Forelimb muscle (tissue), 1 donor: ENCODE measurements around the gene SOD1. TPM values are rescaled to one million over a fixed set of nuclear protein-coding genes. Genes with fewer than 3 reads are reported as not detected.
"Not testable (repeated sequence)": the region's sequence is repeated elsewhere in the genome, so short reads cannot be mapped to it uniquely, and the experiment has no call there.

Source experiments
- DNase-seq: peaks from one replicate; pipeline ENCODE4 v3.0.0-alpha.2; 2013; ENCODE audit warnings: low read depth
- polyA plus RNA-seq: library from polyadenylated mRNA; unstranded; fragments of 120-200 nt; gene quantifications from one replicate; pipeline ENCODE4 v1.2.1, GENCODE V29; 2013; ENCODE audit not compliant: insufficient read length

The SOD1 gene
- polyA plus RNA-seq, 1 donor = 119 TPM

GRCh38 chr21:31654821-31655580 is 4.5 kb upstream of the SOD1 start:
- DNase-seq = not testable (repeated sequence)

- DNase-seq = no peak
Observed at GRCh38 chr21:31656199-31657095, 3.0 kb upstream of the SOD1 start.

GRCh38 chr21:31658053-31658452 is 1.4 kb upstream of the SOD1 start:
- DNase-seq = no peak

GRCh38 chr21:31659286-31659535 is 282 bp upstream of the SOD1 start:
- DNase-seq = peak; percentile 24

GRCh38 chr21:31660259-31660565 is 719 bp downstream of the SOD1 start:
- DNase-seq = no peak

GRCh38 chr21:31660591-31660990 is 1.1 kb downstream of the SOD1 start:
- no peak for DNase-seq

- DNase-seq = no peak
Observed at GRCh38 chr21:31663584-31664249, 4.2 kb downstream of the SOD1 start.

GRCh38 chr21:31665397-31665796 is 5.9 kb downstream of the SOD1 start:
- no peak for DNase-seq

GRCh38 chr21:31665869-31666268 is 6.4 kb downstream of the SOD1 start:
- DNase-seq = not testable (repeated sequence)

- DNase-seq = no peak
Observed at GRCh38 chr21:31666445-31667010, 7.0 kb downstream of the SOD1 start.

- DNase-seq = no peak
Observed at GRCh38 chr21:31667132-31667531, 7.6 kb downstream of the SOD1 start.

- no peak for DNase-seq
Observed at GRCh38 chr21:31667639-31668038, 8.1 kb downstream of the SOD1 start.

- no peak for DNase-seq
Observed at GRCh38 chr21:31668651-31669491, 9.4 kb downstream of the SOD1 start.

GRCh38 chr21:31670070-31670469 is 10.6 kb downstream of the SOD1 start:
- DNase-seq = no peak

- DNase-seq = no peak
Observed at GRCh38 chr21:31671146-31671716, 11.7 kb downstream of the SOD1 start.

- no peak for DNase-seq
Observed at GRCh38 chr21:31671931-31672330, 12.4 kb downstream of the SOD1 start.

GRCh38 chr21:31673321-31673912 is 13.9 kb downstream of the SOD1 start:
- DNase-seq = no peak

- no peak for DNase-seq
Observed at GRCh38 chr21:31675318-31675717, 15.8 kb downstream of the SOD1 start.

- DNase-seq = no peak
Observed at GRCh38 chr21:31675960-31676359, 16.5 kb downstream of the SOD1 start.

GRCh38 chr21:31677047-31677446 is 17.6 kb downstream of the SOD1 start:
- no peak for DNase-seq

GRCh38 chr21:31678478-31678877 is 19.0 kb downstream of the SOD1 start:
- DNase-seq = no peak
